ENCODE measurements around the gene IQCH.
"Not testable (repeated sequence)": the region's sequence is repeated elsewhere in the genome, so short reads cannot be mapped to it uniquely, and the experiment has no call there.

The IQCH gene

GRCh38 chr15:67254238-67255175 lies at the start of gene IQCH, which contains the start of gene AAGAB:
Gene IQCH (plus strand): TSS chr15:67254786. CDS start chr15:67254897, 111 bp downstream.
Gene AAGAB (minus strand): TSS chr15:67254661. CDS start chr15:67254631, 30 bp downstream.
- peak; percentile 94 for DNase-seq

DNA sequence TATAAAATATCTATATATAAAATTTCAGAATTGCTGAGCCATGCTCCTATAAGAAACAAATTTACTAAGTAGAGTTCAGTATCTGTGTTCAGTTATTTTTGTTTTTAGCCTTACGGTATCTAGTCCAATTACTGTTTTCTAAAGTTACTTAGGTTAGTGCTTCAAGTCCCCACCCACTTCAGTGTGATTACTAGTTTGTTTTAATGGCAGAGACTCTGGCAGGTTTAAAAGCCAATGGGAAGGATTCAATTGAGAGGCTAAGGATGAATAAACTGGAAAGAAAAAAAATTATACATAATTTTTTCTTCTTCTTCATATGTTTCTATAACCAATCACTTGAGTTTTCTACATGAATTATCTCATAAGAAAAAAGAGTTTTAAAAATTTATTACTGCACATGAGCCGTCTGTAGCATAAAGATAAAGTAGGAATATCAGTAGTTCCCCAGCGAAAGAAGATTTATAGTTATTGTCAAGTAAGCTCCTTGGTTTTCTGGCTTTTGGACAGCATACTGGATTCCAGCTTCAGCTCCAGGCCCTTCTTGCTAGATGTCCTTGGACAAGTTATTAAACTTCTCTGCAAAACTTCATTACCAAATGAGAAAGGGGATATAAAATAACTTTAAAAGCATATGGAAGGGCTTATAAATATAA lies 46.9 kb upstream of the IQCH start:
- no peak for DNase-seq

DNA sequence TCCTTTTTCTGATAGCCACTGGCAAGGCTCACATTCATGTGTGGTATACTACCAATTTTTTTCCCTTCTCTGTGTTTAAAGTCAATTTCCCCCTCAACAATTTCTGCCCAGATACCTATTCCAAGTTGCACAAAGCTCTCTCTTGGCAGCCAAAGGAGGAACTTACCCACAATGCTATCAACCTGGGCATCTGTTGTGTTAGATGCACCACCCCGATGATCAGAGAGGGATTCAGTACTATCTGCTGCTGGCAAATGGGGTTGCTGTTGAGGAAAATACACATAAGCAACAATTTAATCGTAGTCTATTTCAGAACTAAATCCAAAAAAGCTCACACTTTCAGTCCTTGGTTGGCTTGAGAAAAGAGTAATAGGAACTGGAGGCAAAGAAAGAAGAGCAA lies 46.2 kb upstream of the IQCH start:
- DNase-seq: no peak

DNA sequence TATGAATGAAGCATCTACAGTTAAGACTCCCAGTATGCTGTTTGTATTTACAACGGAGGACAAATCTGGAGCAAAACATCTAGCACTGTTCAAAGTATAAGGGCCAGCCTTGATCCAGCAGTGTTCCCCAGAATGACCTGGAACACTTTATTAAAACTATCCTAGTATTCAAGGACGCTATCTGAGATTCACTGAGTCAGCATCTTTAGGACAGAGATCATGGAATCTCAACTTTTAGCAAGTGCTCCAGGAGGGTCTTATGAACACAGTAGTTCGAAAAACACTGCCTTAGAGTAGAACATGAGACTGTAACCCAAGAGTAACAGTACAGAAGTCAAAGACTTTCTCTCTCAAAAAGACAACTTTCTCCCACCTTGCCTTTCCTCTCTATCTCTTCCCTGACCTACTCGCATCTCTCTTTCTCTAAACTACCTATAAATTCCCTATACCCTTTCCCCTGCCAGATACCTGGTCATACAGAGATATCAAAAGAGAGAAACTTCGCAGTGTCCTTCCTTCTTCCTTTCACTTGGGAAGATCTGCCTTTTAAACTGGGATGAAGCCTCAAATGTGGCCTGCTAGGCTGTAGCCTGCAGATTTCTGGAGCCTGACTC lies 43.9 kb upstream of the IQCH start:
- no peak for DNase-seq

- no peak for DNase-seq
Observed at GRCh38 chr15:67212684-67213367, 41.8 kb upstream of the IQCH start.

DNA sequence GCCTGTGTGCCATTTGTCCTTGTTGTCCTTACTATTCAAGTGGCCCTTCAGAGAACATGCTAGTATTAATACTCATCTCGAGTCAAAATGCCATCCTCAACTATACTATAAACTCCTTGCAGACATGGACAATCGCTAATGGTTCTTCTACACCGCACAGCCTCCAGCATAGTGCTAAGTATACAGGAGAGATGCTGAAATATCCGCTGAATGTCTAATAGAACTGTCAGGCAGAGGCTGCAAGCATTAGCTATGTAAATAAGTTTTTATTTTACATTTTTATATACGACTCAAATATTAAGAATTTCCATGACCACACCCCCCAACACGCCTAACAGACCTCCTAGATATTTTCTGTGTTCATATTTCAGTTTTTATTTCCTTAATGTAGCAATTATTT lies 39.5 kb upstream of the IQCH start:
- no peak for DNase-seq

DNA sequence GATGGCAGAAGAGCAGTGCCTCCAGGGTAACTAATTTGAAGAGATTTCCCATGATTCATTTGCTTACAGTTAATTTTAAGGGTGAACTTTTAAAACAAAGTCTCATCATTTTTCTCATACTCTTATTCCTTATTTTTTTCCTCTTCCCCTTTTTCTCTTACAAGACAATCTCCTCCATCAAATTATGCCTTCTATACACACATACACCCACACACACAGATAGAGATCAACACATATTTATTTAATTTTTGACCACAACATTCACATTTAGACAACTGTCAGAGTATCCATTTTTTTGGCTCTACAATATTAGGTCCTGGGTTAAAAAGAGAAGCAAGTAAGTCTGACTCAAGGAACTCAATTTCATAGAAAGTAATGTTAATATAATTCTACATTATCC lies 37.7 kb upstream of the IQCH start:
- no peak for DNase-seq

- no peak for DNase-seq
Observed at GRCh38 chr15:67218428-67218827, 36.2 kb upstream of the IQCH start.

DNA sequence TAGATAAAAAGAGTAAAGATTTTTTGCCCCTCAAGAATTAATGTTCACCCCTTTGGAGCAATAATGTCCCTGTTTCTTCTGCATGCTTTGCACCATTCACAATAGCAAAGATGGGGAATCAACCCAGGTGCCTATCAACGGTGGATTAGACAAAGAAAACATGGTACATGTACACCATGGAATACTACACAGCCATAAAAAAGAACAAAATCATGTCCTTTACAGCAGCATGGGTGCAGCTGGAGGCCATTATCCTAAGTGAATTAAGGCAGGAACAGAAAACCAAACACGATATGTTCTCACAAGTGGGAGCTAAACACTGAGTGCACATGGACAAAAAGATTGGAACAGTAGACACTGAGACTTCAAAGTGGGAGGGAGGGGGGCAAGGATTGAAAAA lies 35.3 kb upstream of the IQCH start:
- DNase-seq: no peak

DNA sequence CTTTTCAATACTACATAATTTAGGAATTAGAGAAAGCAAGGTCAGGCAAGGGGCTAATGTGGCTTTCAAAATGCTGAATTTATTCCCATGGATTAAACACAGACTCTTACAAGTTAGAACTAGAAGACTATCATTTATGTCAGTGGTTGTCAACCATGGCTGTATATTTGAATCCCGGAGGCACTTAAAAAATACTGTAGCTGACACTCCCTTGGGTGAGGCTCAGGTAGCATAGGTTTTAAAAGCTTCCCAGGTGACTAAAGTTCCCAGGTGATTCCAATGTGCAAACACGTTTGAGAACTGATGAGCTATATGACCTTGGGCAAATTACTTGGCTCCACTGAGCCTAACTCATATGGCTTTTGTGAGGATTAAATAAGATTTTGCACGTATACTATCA lies 29.7 kb upstream of the IQCH start:
- no peak for DNase-seq

DNA sequence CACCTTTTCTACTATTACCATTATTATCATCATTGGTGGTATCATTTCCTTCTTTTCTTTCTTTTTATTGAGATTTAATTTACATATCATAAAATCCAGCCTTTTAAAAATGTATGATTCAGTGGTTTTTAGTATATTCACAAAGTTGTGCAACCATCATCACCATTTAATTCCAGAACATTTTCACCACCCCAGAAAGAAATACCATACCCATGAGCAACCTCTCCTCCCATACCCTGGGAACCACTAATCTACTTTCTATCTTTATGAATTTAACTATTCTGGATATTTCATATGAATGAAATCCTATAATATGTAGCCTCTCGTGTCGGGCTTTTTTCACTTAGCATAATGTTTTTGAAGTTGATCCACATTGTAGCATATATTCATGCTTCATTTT lies 29.2 kb upstream of the IQCH start:
- DNase-seq: no peak

GRCh38 chr15:67227431-67227830 lies 27.2 kb upstream of the IQCH start:
- DNase-seq: no peak

GRCh38 chr15:67227846-67228245 lies 26.7 kb upstream of the IQCH start:
- no peak for DNase-seq

- no peak for DNase-seq
Observed at GRCh38 chr15:67228286-67228685, 26.3 kb upstream of the IQCH start.

DNA sequence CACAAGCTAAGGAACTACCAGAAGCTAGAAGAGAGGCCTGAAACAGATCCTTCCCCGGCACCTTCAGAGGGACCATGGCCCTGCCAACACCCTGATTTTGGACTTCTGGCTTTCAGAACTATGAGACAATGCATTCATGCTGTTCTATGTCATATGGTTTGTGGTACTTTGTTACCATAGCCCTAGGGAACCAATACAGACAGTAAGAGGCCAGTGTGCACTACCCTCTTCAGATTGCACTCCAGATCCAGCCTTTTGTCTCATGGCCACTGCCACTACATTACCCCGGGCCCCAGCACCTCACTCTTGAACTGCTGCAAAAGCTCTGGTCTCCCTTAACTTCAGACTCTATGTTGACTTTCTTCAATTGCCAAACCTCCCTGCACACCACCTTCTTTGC lies 24.1 kb upstream of the IQCH start:
- DNase-seq: no peak

GRCh38 chr15:67232591-67232990 lies 22.0 kb upstream of the IQCH start:
- DNase-seq: no peak

GRCh38 chr15:67240235-67241131 lies 14.1 kb upstream of the IQCH start:
- peak; percentile 66 for DNase-seq

GRCh38 chr15:67241132-67241855 lies 13.3 kb upstream of the IQCH start:
- peak; percentile 41 for DNase-seq

DNA sequence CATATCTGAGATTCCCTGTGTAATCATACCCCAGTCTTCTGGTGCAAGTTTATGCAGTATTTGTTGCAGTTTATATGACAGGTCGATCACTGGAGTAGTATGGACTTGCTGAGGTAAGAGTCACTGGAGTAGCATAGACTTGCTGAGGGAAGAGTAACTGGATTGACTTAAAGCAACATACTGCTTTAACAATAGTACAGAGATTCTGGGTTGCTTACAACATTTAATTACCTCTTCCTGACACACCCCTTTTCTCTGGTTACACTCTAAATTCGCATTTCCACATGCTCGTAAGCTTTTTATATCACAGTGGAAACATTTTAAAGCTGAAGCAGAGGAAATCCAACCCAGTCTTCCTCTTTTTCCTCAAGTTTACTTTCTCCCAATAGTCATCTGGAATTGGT lies 11.9 kb upstream of the IQCH start:
- peak; percentile 28 for DNase-seq

DNA sequence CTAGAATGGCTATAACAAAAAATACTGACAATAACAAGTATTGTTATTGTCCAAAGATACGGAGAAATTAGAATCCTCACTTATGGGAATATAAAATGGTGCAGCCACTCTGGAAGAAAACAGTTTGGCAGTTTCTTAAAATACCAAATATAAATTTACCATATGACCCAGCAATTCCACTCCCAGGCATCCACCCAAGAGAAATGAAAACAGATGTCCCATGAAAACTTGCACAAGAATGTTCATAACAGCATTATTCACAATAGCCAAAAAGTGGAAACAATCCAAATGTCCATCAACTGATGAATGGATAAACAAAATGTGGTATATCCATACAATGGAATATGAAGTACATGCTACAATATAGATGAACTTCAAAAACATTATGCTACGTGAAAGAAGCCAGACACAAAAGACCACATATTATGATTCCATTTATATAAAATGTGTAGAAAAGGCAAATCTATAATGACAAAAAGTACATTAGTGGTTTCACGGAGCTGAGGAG lies 9.6 kb upstream of the IQCH start:
- DNase-seq: no peak

DNA sequence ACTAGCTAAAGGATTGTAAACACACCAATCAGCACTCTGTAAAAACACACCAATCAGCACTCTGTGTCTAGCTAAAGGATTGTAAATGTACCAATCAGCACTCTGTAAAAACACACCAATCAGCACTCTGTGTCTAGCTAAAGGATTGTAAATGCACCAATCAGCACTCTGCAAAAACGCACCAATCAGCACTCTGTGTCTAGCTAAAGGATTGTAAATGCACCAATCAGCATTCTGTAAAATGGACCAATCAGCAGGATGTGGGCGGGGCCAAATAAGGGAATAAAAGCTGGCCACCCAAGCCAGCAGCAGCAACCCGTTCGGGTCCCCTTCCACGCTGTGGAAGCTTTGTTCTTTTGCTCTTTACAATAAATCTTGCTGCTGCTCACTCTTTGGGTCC lies 8.0 kb upstream of the IQCH start:
- not testable (repeated sequence) for DNase-seq
